ENCODE results near the gene HACL1.

GRCh38 chr3:15511156-15511555 is 90.2 kb downstream of the HACL1 start:
- TF ChIP-seq ZBTB1 (tag by site-specific recombination; IDR thresholded peaks at IDR 0.05) (no peak), CTCF (tag by site-specific recombination; IDR thresholded peaks at IDR 0.05) (no peak), RBAK (tag by site-specific recombination; IDR thresholded peaks at IDR 0.05) (no peak), ZNF654 (tag by site-specific recombination; IDR thresholded peaks at IDR 0.05; ENCODE audit: low read depth) (no peak)

Measured in HEK293 (cell line).